MCF 10A (cell line): Measurements from ENCODE around the gene EIF5B. TPM values are rescaled to one million over a fixed set of nuclear protein-coding genes. Genes with fewer than 3 reads are reported as not detected.

Source experiments
- BruUV-seq: library from RNA; stranded (reverse); fragments of 400-500 nt; replicated peaks from 2 replicates; lab custom pipeline; 2021; lab: Mats Ljungman, UMichigan
- CTCF ChIA-PET: fragments of 300-600 bp; sonication (Branson Sonifier 250); formaldehyde crosslinking; extraction: SDS; loops from one replicate; lab custom pipeline; 2021; ENCODE audit warnings: antibody characterized with exemption, inconsistent platforms; lab: Yijun Ruan, JAX
- POLR2A ChIA-PET: fragments of 300-600, 350-650 bp; sonication (Branson Sonifier 250); formaldehyde crosslinking; extraction: SDS; loops from one replicate; lab custom pipeline; 2020; ENCODE audit warnings: antibody characterized with exemption, inconsistent platforms; lab: Yijun Ruan, JAX
- DNase-seq: peaks from one replicate; pipeline ENCODE4 v3.0.0-alpha.2; 2018; ENCODE audit not compliant: unreplicated experiment
- H3K27ac Mint-ChIP-seq: one replicate; pipeline ENCODE4 v1.8.0; 2022; ENCODE audit warnings: mild to moderate bottlenecking, low read depth, mixed read lengths; ENCODE audit not compliant: unreplicated experiment
- H3K27me3 Mint-ChIP-seq: one replicate; pipeline ENCODE4 v1.8.0; 2022; ENCODE audit warnings: mixed read lengths; ENCODE audit not compliant: insufficient read depth, unreplicated experiment
- H3K36me3 Mint-ChIP-seq: one replicate; pipeline ENCODE4 v1.8.0; 2022; ENCODE audit warnings: mild to moderate bottlenecking, moderate library complexity, mixed read lengths; ENCODE audit not compliant: insufficient read depth, unreplicated experiment
- H3K4me1 Mint-ChIP-seq: one replicate; pipeline ENCODE4 v1.8.0; 2022; ENCODE audit warnings: mixed read lengths; ENCODE audit not compliant: insufficient read depth, unreplicated experiment
- H3K4me3 Mint-ChIP-seq: one replicate; pipeline ENCODE4 v1.8.0; 2022; ENCODE audit warnings: mild to moderate bottlenecking, moderate library complexity, mixed read lengths; ENCODE audit not compliant: unreplicated experiment
- H3K9me3 Mint-ChIP-seq: one replicate; pipeline ENCODE4 v1.8.0; 2022; ENCODE audit warnings: mixed read lengths; ENCODE audit not compliant: unreplicated experiment
- intact Hi-C: fragments of 100-400 bp; cut with micrococcal nuclease; formaldehyde crosslinking; loops from 2 replicates; pipeline ENCODE4 v1.14.1; 2022
- total RNA-seq: library from RNA; stranded (reverse); gene quantifications from 2 replicates; pipeline ENCODE4 v1.2.3, GENCODE V29; 2022
- TF ChIP-seq, protein P1 (sequence below): fragments of 200-600 bp; IDR thresholded peaks from one replicate; pipeline ENCODE4 v1.8.0; 2022; ENCODE audit warnings: antibody characterized with exemption, mild to moderate bottlenecking; ENCODE audit not compliant: unreplicated experiment

EIF5B gene
- total RNA-seq, 1 experiment from 2014 or later, result 55.5 TPM

DNA sequence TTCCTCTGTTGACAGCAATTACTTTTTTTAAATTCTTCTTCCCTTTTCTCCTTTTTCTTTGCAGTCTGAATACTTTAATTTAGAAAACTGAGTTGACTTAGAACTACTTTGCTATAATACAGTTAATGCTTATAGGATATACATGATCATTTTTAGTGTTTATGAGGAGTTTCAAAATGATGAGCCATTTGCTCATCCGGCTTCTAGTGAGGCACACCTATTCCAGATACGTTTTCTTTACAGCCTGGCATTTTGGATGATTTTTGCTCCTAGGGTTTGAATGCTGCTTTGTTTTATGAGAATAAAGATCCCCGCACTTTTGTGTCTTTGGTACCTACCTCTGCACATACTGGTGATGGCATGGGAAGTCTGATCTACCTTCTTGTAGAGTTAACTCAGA is 52.8 kb downstream of the EIF5B start:
- Mint-ChIP-seq H3K9me3 (no peaks in the 10 kb centered on the region), H3K27me3 (no peaks in the 10 kb centered on the region), H3K27ac (no peak overlapping the region), H3K4me3 (no peak overlapping the region), H3K36me3 (peaks cover 63% of the 10 kb centered on the region), H3K4me1 (no peaks in the 10 kb centered on the region)
- no peak for DNase-seq
- intact Hi-C loops, result no loop called here
- TF ChIP-seq, protein P1, sequence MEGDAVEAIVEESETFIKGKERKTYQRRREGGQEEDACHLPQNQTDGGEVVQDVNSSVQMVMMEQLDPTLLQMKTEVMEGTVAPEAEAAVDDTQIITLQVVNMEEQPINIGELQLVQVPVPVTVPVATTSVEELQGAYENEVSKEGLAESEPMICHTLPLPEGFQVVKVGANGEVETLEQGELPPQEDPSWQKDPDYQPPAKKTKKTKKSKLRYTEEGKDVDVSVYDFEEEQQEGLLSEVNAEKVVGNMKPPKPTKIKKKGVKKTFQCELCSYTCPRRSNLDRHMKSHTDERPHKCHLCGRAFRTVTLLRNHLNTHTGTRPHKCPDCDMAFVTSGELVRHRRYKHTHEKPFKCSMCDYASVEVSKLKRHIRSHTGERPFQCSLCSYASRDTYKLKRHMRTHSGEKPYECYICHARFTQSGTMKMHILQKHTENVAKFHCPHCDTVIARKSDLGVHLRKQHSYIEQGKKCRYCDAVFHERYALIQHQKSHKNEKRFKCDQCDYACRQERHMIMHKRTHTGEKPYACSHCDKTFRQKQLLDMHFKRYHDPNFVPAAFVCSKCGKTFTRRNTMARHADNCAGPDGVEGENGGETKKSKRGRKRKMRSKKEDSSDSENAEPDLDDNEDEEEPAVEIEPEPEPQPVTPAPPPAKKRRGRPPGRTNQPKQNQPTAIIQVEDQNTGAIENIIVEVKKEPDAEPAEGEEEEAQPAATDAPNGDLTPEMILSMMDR, result no peak
- ChIA-PET CTCF (interaction anchor here (0.6 kb wide), 1 partner anchor 429 kb away, joined by 3 read pairs; no protein-coding TSS in a partner anchor), POLR2A (interaction anchor here (0.5 kb wide), 1 partner anchor 940 kb away, joined by 3 read pairs; no protein-coding TSS in a partner anchor)
- BruUV-seq, result TSS peak; percentile 83

DNA sequence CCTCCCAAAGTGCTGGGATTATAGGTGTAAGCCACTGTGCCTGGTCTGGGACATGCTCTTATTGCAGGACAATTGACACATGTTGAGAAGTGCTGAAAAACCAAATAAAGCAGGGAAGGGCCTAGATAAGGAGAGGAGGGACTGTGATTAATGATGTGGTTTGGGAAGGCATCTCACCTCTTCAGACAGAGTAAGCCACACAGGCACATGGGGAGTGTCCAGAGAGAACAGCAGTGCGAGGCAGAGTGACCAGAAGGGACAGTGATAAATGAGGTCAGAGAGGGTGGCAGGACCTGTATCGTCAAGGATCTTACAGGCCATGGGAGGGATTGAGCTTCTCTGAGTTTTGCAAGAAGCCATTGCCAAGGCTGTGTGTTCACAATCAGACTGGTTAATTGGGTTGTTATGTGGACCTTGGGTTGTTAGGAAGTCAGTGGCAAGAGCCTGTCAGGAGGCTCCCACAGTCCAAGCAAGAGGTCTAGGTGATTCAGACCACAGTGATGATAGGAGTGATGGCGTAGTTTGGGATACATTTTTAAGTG is 58.5 kb downstream of the EIF5B start:
- no peak overlapping the region for H3K4me3 Mint-ChIP-seq
- CTCF ChIA-PET, result no interaction called here
- intact Hi-C loops, result no loop called here
- H3K27ac Mint-ChIP-seq, result no peak overlapping the region
- DNase-seq, result no peak
- H3K9me3 Mint-ChIP-seq, result no peaks in the 10 kb centered on the region
- TF ChIP-seq, protein P1, result no peak
- POLR2A ChIA-PET, result interaction anchor here (0.6 kb wide), 2 partner anchors 137 to 255 kb away, joined by 3 read pairs; no protein-coding TSS in a partner anchor
- peaks cover 6% of the 10 kb centered on the region for H3K4me1 Mint-ChIP-seq
- BruUV-seq, result no TSS peak
- peaks cover 100% of the 10 kb centered on the region for H3K36me3 Mint-ChIP-seq
- no peaks in the 10 kb centered on the region for H3K27me3 Mint-ChIP-seq

DNA sequence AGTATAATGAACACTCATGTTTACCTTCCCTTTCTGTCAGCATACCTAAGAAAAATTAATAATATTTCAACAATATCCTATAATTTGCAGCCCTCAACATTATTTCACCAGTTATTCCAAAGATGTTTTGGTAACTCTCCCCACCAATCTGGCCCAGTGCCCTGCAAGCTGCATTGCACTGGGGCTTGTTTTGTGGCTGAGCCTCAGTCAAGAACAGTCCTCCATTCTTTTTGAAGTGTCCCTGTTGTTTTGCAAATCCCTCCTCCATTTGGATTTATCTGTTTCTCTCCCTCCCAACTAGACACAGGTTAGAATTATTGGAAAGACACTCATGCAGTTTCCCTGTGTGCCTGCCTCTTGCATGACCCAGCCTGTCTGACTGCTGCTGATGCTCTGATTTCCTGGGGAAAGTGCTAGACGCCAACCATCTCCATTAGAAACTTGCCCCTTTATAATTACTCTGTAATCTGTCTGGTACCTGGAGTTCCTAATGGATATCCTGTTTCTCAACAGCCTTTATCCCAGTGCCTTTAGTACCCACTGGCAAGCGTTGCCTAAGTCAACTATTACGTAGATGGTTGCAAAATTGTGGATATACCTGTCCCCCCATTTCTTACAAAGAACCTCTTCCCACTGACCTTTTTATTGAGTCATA is 60.2 kb downstream of the EIF5B start:
- no peak overlapping the region for H3K4me3 Mint-ChIP-seq
- no peaks in the 10 kb centered on the region for H3K9me3 Mint-ChIP-seq
- H3K36me3 Mint-ChIP-seq, result peaks cover 100% of the 10 kb centered on the region
- H3K27me3 Mint-ChIP-seq, result no peaks in the 10 kb centered on the region
- DNase-seq, result no peak
- ChIA-PET POLR2A (interaction anchor here (1.0 kb wide), 1 partner anchor 216 kb away, joined by 4 read pairs; no protein-coding TSS in a partner anchor), CTCF (interaction anchor here (0.6 kb wide), 1 partner anchor 1275 kb away, joined by 3 read pairs; no protein-coding TSS in a partner anchor)
- TF ChIP-seq, protein P1, result no peak
- BruUV-seq, result no TSS peak
- intact Hi-C loops, result no loop called here
- peaks cover 6% of the 10 kb centered on the region for H3K4me1 Mint-ChIP-seq
- H3K27ac Mint-ChIP-seq, result no peak overlapping the region

DNA sequence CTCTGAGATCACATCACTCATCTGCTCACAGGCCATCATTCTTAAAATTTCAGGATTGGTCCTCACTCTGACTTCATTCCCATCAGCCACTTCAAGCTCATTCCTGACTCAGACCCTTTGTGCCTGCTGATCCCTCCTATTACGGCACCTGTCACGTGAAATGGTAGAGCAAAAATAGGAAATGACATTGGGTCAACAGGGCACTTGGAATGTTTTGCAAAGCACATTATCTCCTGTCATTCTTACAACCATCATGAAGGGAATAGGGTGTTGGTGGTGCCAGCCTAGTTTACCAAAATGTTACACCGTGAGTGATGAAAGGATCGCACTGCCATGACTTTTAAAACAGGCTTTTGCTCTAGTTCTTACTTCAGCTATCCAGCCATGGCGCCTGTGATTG is 61.1 kb downstream of the EIF5B start:
- H3K27ac Mint-ChIP-seq, result peak overlapping the region; percentile 83
- H3K36me3 Mint-ChIP-seq, result peaks cover 100% of the 10 kb centered on the region
- intact Hi-C loops, result no loop called here
- TF ChIP-seq, protein P1, result no peak
- CTCF ChIA-PET, result interaction anchor here (0.6 to 0.8 kb wide), 3 partner anchors 12 to 1274 kb away, joined by 3 read pairs; no protein-coding TSS in a partner anchor
- no TSS peak for BruUV-seq
- H3K9me3 Mint-ChIP-seq, result no peaks in the 10 kb centered on the region
- POLR2A ChIA-PET, result interaction anchor here (0.7 to 1.0 kb wide), 3 partner anchors 11 to 217 kb away, joined by 3 to 4 read pairs (median 3); no protein-coding TSS in a partner anchor
- DNase-seq, result no peak
- H3K27me3 Mint-ChIP-seq, result no peaks in the 10 kb centered on the region
- H3K4me3 Mint-ChIP-seq, result no peak overlapping the region
- H3K4me1 Mint-ChIP-seq, result peaks cover 6% of the 10 kb centered on the region
